Measurements from ENCODE around the gene ASIP.

GRCh38 chr20:34232494-34233087 lies 8.6 kb upstream of the ASIP start:
- TF ChIP-seq, protein P1, sequence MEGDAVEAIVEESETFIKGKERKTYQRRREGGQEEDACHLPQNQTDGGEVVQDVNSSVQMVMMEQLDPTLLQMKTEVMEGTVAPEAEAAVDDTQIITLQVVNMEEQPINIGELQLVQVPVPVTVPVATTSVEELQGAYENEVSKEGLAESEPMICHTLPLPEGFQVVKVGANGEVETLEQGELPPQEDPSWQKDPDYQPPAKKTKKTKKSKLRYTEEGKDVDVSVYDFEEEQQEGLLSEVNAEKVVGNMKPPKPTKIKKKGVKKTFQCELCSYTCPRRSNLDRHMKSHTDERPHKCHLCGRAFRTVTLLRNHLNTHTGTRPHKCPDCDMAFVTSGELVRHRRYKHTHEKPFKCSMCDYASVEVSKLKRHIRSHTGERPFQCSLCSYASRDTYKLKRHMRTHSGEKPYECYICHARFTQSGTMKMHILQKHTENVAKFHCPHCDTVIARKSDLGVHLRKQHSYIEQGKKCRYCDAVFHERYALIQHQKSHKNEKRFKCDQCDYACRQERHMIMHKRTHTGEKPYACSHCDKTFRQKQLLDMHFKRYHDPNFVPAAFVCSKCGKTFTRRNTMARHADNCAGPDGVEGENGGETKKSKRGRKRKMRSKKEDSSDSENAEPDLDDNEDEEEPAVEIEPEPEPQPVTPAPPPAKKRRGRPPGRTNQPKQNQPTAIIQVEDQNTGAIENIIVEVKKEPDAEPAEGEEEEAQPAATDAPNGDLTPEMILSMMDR (IDR thresholded peaks at IDR 0.05), result no peak
- TF ChIP-seq POLR2A (IDR thresholded peaks at IDR 0.05), result no peak
